GM12864 (cell line): Measurements from ENCODE around the gene PGC.
A peak's percentile ranks its signal among the peaks of the same experiment; 100 is the strongest.

ENCODE experiments used
- DNase-seq: peaks from one replicate; pipeline ENCODE4 v3.0.0-alpha.2; 2011; ENCODE audit warnings: low read depth
- H3K4me3 ChIP-seq: 2 replicates; pipeline ENCODE4 v1.5.1; 2011; ENCODE audit warnings: mild to moderate bottlenecking, low read depth, low read length, control low read depth
- CTCF ChIP-seq: IDR thresholded peaks from 2 replicates; pipeline ENCODE4 v1.5.1; 2011; ENCODE audit warnings: low read depth, mild to moderate bottlenecking, moderate library complexity, low read length, control low read depth, inconsistent platforms; ENCODE audit errors: missing control alignments

Gene PGC

GRCh38 chr6:41705996-41706835 lies 41.0 kb downstream of the PGC start:
- peak; percentile 94 for TF ChIP-seq CTCF
- DNase-seq, result peak; percentile 87
- peak overlapping the region; percentile 56 for H3K4me3 ChIP-seq

- peak overlapping the region; percentile 56 for H3K4me3 ChIP-seq
- DNase-seq, result no peak
- no peak for TF ChIP-seq CTCF
These were observed 41.7 kb downstream of the PGC start for GRCh38 chr6:41705311-41705995.

GRCh38 chr6:41704656-41705310 lies 42.4 kb downstream of the PGC start:
- DNase-seq, result no peak
- H3K4me3 ChIP-seq, result peak overlapping the region; percentile 56
- TF ChIP-seq CTCF, result peak; percentile 14

- peak overlapping the region; percentile 56 for H3K4me3 ChIP-seq
- DNase-seq, result no peak
- no peak for TF ChIP-seq CTCF
These were observed 43.2 kb downstream of the PGC start for GRCh38 chr6:41704028-41704427.

- no peak for TF ChIP-seq CTCF
- no peak overlapping the region for H3K4me3 ChIP-seq
- no peak for DNase-seq
These were observed 44.3 kb downstream of the PGC start for GRCh38 chr6:41702771-41703494.

- DNase-seq, result no peak
- H3K4me3 ChIP-seq, result no peak overlapping the region
- no peak for TF ChIP-seq CTCF
These were observed 45.0 kb downstream of the PGC start for GRCh38 chr6:41702089-41702745.
